Activated CD8-positive, alpha-beta T cell treated with anti-CD3 and anti-CD28 coated beads for 36 hours (primary cell): Measurements from ENCODE around the gene ADARB2. TPM values are rescaled to one million over a fixed set of nuclear protein-coding genes. Genes with fewer than 3 reads are reported as not detected.

Source experiments
- ATAC-seq: fragments of 200-7000 bp; cut with Tn5 transposase; one replicate; pipeline ENCODE4 v1.10.0; 2021; ENCODE audit warnings: mild to moderate bottlenecking, moderate library complexity
- CTCF ChIA-PET: fragments of 350-600 bp; sonication (Branson Sonifier 250); formaldehyde crosslinking; loops from one replicate; lab custom pipeline; 2021; ENCODE audit warnings: antibody characterized with exemption; lab: Charles Lee
- POLR2A ChIA-PET: fragments of 350-600 bp; sonication (Branson Sonifier 250); formaldehyde crosslinking; loops from one replicate; lab custom pipeline; 2021; ENCODE audit warnings: antibody characterized with exemption; lab: Charles Lee
- DNase-seq: peaks from one replicate; pipeline ENCODE4 v3.0.0-alpha.2; 2020
- H3K27ac Mint-ChIP-seq: one replicate; pipeline ENCODE4 v1.8.0; 2021; ENCODE audit warnings: mild to moderate bottlenecking, mixed read lengths
- H3K27me3 Mint-ChIP-seq: one replicate; pipeline ENCODE4 v1.8.0; 2021; ENCODE audit warnings: mixed read lengths
- H3K36me3 Mint-ChIP-seq: one replicate; pipeline ENCODE4 v1.8.0; 2021; ENCODE audit warnings: low read depth, mixed read lengths
- H3K4me1 Mint-ChIP-seq: one replicate; pipeline ENCODE4 v1.8.0; 2021; ENCODE audit warnings: low read depth, mixed read lengths
- H3K4me3 Mint-ChIP-seq: one replicate; pipeline ENCODE4 v1.8.0; 2021; ENCODE audit warnings: mild to moderate bottlenecking, moderate library complexity, mixed read lengths
- H3K9me3 Mint-ChIP-seq: one replicate; pipeline ENCODE4 v1.8.0; 2021; ENCODE audit warnings: mixed read lengths
- CTCF ChIP-seq: fragments of 200-600 bp; IDR thresholded peaks from one replicate; pipeline ENCODE4 v1.8.0; 2022; ENCODE audit warnings: antibody characterized with exemption, mild to moderate bottlenecking
- intact Hi-C: fragments of 100-400 bp; cut with micrococcal nuclease; formaldehyde crosslinking; loops from one replicate; pipeline ENCODE4 v1.10.0; 2022
- total RNA-seq, 2 experiments: library from RNA; stranded (reverse); gene quantifications; one replicate each; pipeline ENCODE4 v1.2.3, GENCODE V29; 2021

Gene ADARB2
- total RNA-seq, 2 experiments from 2014 or later: 1.3 to 1.6 TPM

GRCh38 chr10:1215862-1216573, 521.3 kb downstream of the ADARB2 start:
- Mint-ChIP-seq H3K4me1 (no peaks in the 10 kb centered on the region), H3K27me3 (no peaks in the 10 kb centered on the region), H3K36me3 (no peaks in the 10 kb centered on the region), H3K4me3 (no peak overlapping the region), H3K9me3 (no peaks in the 10 kb centered on the region), H3K27ac (no peak overlapping the region)
- intact Hi-C loops: no loop called here
- ChIA-PET POLR2A (no interaction called here), CTCF (no interaction called here)
- ATAC-seq: no peak
- no peak for DNase-seq
- no peak for TF ChIP-seq CTCF

- H3K9me3 Mint-ChIP-seq: no peaks in the 10 kb centered on the region
- no peaks in the 10 kb centered on the region for H3K27me3 Mint-ChIP-seq
- H3K4me3 Mint-ChIP-seq: no peak overlapping the region
- ChIA-PET POLR2A (no interaction called here), CTCF (no interaction called here)
- H3K27ac Mint-ChIP-seq: no peak overlapping the region
- no peak for TF ChIP-seq CTCF
- H3K4me1 Mint-ChIP-seq: no peaks in the 10 kb centered on the region
- ATAC-seq (no peak), DNase-seq (no peak)
- intact Hi-C loops: no loop called here
- no peaks in the 10 kb centered on the region for H3K36me3 Mint-ChIP-seq
Measured at GRCh38 chr10:1214882-1215540, 522.3 kb downstream of the ADARB2 start.

GRCh38 chr10:1214071-1214675, 523.2 kb downstream of the ADARB2 start:
- TF ChIP-seq CTCF: no peak
- Mint-ChIP-seq H3K27ac (no peak overlapping the region), H3K36me3 (no peaks in the 10 kb centered on the region), H3K27me3 (no peaks in the 10 kb centered on the region), H3K4me1 (no peaks in the 10 kb centered on the region), H3K9me3 (no peaks in the 10 kb centered on the region), H3K4me3 (no peak overlapping the region)
- DNase-seq: no peak
- POLR2A ChIA-PET: no interaction called here
- CTCF ChIA-PET: no interaction called here
- intact Hi-C loops: no loop called here
- no peak for ATAC-seq

- no peak for TF ChIP-seq CTCF
- no peaks in the 10 kb centered on the region for H3K9me3 Mint-ChIP-seq
- intact Hi-C loops: no loop called here
- DNase-seq (no peak), ATAC-seq (no peak)
- H3K4me1 Mint-ChIP-seq: no peaks in the 10 kb centered on the region
- ChIA-PET CTCF (no interaction called here), POLR2A (no interaction called here)
- no peak overlapping the region for H3K27ac Mint-ChIP-seq
- no peak overlapping the region for H3K4me3 Mint-ChIP-seq
- no peaks in the 10 kb centered on the region for H3K36me3 Mint-ChIP-seq
- H3K27me3 Mint-ChIP-seq: no peaks in the 10 kb centered on the region
Measured at GRCh38 chr10:1213252-1214070, 523.9 kb downstream of the ADARB2 start.
